HG03280 (cell line): ENCODE results near the gene OR4D1.

Experiments
- ATAC-seq: cut with Tn5 transposase; IDR thresholded peaks from one replicate; pipeline ENCODE4 v1.9.1; 2021; ENCODE audit warnings: mild to moderate bottlenecking, moderate library complexity; ENCODE audit not compliant: unreplicated experiment

OR4D1 gene

GRCh38 chr17:58153046-58153445 lies 4.9 kb downstream of the OR4D1 start:
- no peak for ATAC-seq

DNA sequence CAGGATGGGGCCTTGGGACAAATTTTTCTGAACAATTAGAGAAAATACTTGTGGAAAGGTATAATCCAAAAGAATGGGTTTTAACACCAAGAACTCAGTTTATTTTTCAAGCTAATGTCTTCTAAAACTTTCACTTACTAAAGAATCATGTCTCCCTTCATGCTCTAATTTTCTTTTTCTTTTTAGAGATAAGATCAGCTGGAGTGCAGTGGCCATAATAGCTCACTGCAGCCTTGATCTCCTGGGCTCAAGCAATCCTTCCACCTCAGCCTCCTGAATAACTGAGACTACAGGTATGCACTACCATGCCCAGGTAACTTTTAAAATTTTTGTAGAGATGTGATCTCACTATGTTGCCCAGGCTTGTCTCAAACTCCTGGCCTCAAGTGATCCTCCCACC lies 5.5 kb downstream of the OR4D1 start:
- ATAC-seq: no peak

- ATAC-seq: no peak
Measured at GRCh38 chr17:58156839-58157803, 8.9 kb downstream of the OR4D1 start.

- no peak for ATAC-seq
Measured at GRCh38 chr17:58158181-58158580, 10.0 kb downstream of the OR4D1 start.

GRCh38 chr17:58161566-58161965 lies 13.4 kb downstream of the OR4D1 start:
- no peak for ATAC-seq

GRCh38 chr17:58165981-58166380 lies 17.8 kb downstream of the OR4D1 start:
- no peak for ATAC-seq

GRCh38 chr17:58166682-58167081 lies 18.5 kb downstream of the OR4D1 start, which contains the start of gene OR4D2:
TSS of gene OR4D2 (plus strand) at chr17:58166982. CDS start at chr17:58169656, 2,674 bp downstream.
- no peak for ATAC-seq

- ATAC-seq: no peak
Measured at GRCh38 chr17:58170622-58171021, 22.4 kb downstream of the OR4D1 start.

GRCh38 chr17:58172369-58173071 lies 24.3 kb downstream of the OR4D1 start:
- no peak for ATAC-seq

DNA sequence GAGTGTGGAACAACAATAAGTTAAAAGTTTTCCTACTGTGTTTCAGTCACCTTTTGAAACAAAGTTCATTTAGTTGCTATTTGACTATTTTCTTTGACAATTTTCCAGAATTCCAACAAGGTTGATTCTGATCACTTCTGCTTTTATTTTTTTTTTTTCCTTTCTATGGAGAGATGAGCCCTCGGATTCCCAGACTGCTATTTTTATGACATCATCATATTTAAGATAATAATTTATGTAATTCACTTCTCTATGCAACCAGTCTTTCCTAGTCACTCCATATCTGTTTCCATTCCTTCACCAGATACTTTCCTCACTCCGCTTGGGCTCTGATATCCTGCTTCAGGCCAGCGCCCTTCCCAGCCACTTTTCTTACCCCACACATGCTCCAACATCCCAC lies 26.7 kb downstream of the OR4D1 start:
- no peak for ATAC-seq

- ATAC-seq: no peak
Measured at GRCh38 chr17:58176200-58176599, 28.0 kb downstream of the OR4D1 start.

DNA sequence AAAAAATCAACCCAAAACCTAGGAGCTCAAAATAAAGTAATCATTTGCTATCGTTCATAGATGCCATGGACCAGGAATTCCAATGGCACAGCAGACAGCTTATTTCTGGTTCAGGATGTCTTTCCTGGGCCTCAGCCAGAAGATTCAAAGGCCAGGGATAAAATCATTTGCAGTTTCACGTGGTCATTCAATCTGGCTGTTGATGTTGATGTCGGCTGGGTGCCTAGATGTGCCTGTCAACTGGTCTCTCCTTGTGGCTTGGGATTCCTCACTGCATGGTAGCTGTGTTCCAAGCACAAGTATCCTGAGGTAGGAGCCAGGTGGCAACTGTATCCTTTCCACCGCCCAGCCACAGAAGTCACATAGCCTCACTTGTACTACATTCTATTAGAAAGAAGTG lies 33.6 kb downstream of the OR4D1 start:
- ATAC-seq: no peak

DNA sequence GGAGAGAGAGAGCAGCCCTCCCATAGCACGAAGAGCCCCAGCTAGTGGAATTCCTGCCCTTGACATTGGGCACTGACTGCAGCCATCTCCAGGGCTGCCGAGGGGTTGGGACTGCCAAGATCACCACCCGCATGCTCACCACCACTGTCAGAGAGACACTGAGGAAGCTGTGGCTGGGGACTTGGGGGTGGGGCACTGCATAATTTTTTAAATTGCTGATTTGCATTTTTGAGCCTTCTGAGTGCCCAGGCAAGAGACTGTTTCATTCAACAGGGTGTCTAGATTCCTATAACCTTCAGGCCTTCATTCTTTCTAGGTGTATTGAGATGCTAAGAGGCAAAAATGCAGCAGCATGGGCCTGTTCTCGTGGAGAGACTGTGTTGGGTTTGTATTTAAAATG lies 35.3 kb downstream of the OR4D1 start:
- ATAC-seq: no peak

DNA sequence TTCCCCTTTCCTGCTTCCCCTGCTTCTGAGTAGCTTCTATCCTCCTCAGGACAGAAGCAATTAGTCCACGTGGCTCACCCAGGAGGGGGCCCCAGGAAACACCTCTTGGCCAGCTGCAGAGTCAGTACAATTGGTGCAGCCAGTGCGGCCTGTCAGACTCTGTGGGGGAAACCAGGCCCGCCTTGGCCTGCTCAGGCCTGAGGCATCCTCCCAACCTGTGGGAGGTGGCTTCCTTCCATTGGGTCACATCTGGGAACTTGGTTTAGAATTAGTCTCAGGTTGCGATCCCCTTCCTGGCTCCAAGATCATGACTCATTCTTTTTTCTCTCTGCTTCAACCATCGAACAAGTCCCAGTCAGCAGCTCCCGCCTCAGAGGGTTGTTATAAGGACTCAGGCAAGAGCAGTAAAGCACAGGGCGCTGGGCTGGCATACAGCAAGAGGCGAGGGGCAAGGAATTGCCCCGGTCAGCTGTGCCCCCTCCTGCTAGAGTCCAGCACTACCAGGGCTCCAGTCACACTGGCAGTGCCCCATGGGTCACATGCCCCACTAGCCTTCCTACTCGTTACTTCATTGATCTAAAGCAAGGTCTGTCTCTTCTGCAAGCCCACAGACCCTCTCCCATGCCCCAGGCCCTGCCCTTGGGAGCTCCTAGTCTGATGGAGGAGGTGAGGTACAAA lies 36.3 kb downstream of the OR4D1 start:
- no peak for ATAC-seq

DNA sequence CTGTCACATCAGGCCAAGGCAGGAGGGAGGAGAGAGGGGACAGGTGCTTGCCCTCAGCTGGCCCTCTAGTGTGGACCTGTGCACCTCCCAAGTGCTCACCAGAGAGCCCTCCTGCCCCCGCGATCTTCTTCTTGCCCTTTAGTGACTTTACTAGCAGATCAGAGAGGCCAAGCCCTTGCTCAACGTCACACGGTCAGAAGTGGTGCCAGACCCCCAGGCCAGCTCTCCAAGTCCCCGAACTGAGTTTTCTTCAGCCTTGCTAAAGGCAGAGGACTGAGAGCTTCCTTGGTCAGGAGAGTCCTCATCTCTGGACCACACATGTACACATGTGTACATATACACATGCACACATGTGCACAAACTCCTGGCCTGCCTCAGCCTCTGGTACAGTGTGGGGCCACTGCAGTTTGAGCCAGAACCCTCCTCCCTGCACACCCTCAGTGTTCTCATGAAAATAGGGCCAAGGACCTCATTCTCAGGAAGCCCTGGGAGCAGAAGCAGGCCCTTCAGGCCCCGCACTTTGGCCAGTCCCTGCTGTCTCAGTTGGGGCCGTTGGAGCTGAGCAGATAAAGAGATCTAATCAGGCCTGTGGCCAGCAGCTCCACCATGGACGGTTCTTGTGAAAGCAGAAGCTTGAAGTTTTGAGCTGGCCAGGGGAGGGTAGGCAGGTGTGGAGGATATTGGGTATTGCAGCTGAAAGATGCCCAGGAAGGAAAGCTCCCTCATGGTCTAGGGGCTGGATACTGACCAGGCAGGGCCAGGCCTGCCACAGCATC lies 37.0 kb downstream of the OR4D1 start:
- no peak for ATAC-seq

GRCh38 chr17:58186591-58186990 lies 38.4 kb downstream of the OR4D1 start:
- ATAC-seq: no peak

DNA sequence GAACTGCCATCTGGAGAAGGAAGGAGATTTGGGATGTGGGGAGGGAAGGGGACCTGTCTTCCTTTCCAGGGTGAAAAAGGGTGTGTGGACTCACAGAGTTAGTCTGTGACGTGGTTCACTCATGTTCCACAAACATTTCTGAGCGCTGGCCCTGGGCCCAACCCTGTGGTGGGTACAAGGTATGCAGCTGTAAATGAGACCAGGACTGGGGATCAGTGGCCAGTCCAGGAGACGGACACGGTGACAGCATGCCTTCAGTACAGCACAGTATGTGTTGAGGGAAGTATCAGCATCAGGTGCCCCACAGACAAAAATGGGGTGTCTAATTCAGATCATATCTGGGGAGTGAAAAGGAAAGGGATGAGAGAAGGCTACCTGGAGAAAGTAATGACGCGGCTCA lies 38.9 kb downstream of the OR4D1 start:
- no peak for ATAC-seq

DNA sequence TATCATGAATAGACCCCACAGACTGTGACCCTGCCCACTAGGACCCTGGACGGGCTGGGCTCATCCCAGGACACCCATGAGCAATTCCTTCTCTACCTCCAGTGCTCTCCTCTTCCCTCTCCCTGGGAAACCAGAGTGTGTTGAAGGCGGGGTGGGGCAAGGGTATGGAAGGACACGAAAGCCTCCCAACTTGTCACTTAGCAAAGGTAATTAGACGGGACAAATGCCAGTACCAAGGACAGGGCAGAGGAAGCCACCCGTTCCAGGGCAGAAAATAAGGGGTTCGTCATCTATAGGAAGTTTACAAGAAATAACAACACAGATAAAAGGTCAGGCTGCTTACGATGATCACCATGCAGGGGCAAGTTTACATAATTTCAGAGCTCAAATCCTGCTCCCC lies 39.5 kb downstream of the OR4D1 start:
- ATAC-seq: no peak

DNA sequence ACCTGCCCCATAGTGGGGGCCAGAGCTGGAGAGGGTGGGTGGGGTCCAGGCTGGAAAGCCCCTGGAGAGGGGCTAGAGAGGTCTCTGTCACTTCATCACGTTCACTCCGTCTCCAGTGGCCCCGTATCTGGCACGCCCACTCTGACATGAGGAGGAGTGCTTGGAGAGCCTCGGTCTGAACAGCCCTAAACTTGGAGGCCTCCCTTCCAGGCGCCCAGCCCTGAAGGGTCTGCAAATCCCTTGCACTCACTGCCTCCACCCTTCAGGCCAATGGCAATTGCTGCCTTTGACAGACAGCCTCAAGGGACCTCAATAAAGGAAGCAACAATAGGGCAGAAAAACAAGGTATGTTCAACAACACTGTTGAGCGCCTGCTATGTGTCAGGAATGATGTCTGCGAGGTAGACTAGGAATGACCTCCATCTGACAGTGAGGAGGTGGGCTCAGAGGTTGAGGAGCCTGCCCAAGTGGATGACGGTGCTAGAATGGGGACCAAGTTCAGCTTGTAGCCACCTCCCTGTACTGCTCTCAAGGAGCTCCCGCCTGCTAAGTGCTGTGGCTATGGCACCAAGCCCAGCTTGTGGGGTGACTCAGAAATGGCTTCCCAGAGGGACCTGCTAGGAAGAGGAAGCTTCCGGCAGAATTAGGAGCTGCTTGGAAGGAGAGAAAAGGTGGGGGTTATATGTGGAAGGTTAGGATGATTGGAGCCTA lies 41.4 kb downstream of the OR4D1 start:
- no peak for ATAC-seq

DNA sequence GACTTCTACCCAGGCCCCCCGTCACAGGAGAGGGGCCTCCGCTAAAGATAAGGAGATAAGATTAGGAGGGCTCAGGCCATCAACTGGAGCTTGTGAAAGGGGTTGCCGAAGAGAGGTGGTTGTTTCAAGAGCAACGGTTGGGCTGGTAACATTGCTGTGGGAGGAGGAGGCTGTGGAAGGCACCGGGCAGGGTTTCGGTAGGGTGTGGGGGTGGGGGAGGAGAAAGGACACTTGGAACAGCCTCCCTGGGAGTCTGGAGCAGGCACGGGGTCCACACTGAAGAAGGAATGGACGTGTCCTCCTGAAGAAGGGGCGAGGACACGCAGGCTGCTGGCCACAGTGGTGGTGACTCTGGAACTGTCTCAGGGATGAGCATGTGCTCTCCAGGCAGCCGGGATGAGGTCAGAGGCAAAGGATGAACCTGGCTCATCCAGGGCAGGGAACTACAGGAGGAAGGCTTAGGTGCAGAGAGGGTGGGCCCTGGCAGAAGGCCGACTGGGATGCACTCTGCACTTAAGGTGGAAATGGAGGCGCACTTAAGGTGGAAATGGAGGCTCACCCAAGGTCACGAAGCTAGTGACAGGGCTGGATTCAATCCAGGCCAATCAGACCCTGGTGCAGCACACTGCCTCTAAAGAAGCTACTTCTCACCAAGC lies 43.2 kb downstream of the OR4D1 start:
- ATAC-seq: no peak
